ENCODE results near the gene DCHS1. TPM values are rescaled to one million over a fixed set of nuclear protein-coding genes. Genes with fewer than 3 reads are reported as not detected.

Gene DCHS1
- total and polyA plus RNA-seq, 9 of the 15 experiments (the other 6 are each of a cell fraction or from before 2014, with no cell fraction given): 0.04 to 0.49 (median 0.14) TPM; not detected in 2

DNA sequence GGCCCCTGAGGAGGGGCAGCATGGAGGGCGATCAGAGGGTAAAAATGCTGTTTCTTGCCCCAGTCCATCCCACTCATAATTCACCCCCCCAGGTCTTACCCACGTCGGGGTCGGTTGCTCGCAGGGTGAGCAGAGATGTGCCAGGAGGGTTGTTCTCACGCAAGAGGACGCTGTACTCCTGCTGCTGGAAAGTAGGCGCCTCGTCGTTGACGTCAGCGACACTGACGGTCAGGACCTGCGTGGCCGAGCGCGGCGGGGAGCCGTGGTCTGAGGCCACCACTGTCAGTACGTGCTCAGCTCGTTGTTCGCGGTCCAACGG, 26.1 kb downstream of the DCHS1 start:
- ATAC-seq (no peak), FAIRE-seq (no peak), DNase-seq (ENCODE audit: extremely low read depth in 1 of 4, low spot score in 3 of 4) (no peak)
- intact Hi-C loops (cut with micrococcal nuclease): no loop called here
- ChIA-PET POLR2A (interaction anchor here (2.7 kb wide), 1 partner anchor 11 kb away, joined by 13 read pairs; the partner anchor contains the start of gene TPP1), CTCF (ENCODE audit: low intra/inter-chr PET ratio) (no interaction called here)
- no peak overlapping the region for H3K4me2 ChIP-seq (ENCODE audit: insufficient read depth, low read length)
- BruUV-seq (replicated peaks): no TSS peak
- no peaks in the 10 kb centered on the region for H3K9me3 ChIP-seq (replicated peaks; ENCODE audit: control insufficient read depth, insufficient read depth, low read depth, low read length)
- H3K79me2 ChIP-seq (ENCODE audit: control insufficient read depth, insufficient read depth, low read length): no peaks in the 10 kb centered on the region
- H3K27me3 ChIP-seq (ENCODE audit: control insufficient read depth in 2 of 2, insufficient read depth in 2 of 2, low read length in 2 of 2): peaks cover 3 to 27% of the 10 kb centered on the region in 2 experiments; a peak in 4 of 5 replicates
- no peaks in the 10 kb centered on the region for H3K36me3 ChIP-seq (ENCODE audit: control insufficient read depth, insufficient read depth, low read length)
- H3K27ac ChIP-seq (ENCODE audit: extremely low read depth, low read depth, low read length): no peak overlapping the region
- no peak overlapping the region for H2AFZ ChIP-seq (ENCODE audit: low read depth, low read length)
- H3K4me3 ChIP-seq: no peak overlapping the region
- WGBS (ENCODE audit: insufficient coverage, low coverage, missing lambda C conversion rate): 66% methylated on average over 23 of the region's 24 CpGs
- in situ Hi-C loops (cut with MboI): no loop called here
- peaks cover 0 to 17% of the 10 kb centered on the region in 2 experiments; a peak in 2 of 5 replicates for H3K4me1 ChIP-seq (replicated peaks in 1 of 2; ENCODE audit: control insufficient read depth in 2 of 2, insufficient read depth in 2 of 2, low read length in 2 of 2)
- TF ChIP-seq RFX1 (IDR thresholded peaks at IDR 0.05) (no peak), ZNF699 (CRISPR knock-in tag; IDR thresholded peaks at IDR 0.05; ENCODE audit: insufficient replicate concordance) (no peak), SRF (CRISPR knock-in tag; IDR thresholded peaks at IDR 0.05) (no peak), TCFL5 (CRISPR knock-in tag; conservative IDR thresholded peaks at IDR 0.05) (no peak), CBX2 (IDR thresholded peaks at IDR 0.05; ENCODE audit: insufficient read depth, low read length, poor library complexity, severe bottlenecking) (no peak)
- TF ChIP-seq, protein P1, sequence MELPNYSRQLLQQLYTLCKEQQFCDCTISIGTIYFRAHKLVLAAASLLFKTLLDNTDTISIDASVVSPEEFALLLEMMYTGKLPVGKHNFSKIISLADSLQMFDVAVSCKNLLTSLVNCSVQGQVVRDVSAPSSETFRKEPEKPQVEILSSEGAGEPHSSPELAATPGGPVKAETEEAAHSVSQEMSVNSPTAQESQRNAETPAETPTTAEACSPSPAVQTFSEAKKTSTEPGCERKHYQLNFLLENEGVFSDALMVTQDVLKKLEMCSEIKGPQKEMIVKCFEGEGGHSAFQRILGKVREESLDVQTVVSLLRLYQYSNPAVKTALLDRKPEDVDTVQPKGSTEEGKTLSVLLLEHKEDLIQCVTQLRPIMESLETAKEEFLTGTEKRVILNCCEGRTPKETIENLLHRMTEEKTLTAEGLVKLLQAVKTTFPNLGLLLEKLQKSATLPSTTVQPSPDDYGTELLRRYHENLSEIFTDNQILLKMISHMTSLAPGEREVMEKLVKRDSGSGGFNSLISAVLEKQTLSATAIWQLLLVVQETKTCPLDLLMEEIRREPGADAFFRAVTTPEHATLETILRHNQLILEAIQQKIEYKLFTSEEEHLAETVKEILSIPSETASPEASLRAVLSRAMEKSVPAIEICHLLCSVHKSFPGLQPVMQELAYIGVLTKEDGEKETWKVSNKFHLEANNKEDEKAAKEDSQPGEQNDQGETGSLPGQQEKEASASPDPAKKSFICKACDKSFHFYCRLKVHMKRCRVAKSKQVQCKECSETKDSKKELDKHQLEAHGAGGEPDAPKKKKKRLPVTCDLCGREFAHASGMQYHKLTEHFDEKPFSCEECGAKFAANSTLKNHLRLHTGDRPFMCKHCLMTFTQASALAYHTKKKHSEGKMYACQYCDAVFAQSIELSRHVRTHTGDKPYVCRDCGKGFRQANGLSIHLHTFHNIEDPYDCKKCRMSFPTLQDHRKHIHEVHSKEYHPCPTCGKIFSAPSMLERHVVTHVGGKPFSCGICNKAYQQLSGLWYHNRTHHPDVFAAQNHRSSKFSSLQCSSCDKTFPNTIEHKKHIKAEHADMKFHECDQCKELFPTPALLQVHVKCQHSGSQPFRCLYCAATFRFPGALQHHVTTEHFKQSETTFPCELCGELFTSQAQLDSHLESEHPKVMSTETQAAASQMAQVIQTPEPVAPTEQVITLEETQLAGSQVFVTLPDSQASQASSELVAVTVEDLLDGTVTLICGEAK (IDR thresholded peaks at IDR 0.05): no peak
- TF ChIP-seq, protein P1 (CRISPR knock-in tag; IDR thresholded peaks at IDR 0.05): no peak
- TF ChIP-seq, protein P2, sequence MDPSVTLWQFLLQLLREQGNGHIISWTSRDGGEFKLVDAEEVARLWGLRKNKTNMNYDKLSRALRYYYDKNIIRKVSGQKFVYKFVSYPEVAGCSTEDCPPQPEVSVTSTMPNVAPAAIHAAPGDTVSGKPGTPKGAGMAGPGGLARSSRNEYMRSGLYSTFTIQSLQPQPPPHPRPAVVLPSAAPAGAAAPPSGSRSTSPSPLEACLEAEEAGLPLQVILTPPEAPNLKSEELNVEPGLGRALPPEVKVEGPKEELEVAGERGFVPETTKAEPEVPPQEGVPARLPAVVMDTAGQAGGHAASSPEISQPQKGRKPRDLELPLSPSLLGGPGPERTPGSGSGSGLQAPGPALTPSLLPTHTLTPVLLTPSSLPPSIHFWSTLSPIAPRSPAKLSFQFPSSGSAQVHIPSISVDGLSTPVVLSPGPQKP (CRISPR knock-in tag; IDR thresholded peaks at IDR 0.05): no peak
- H4K20me1 ChIP-seq (replicated peaks; ENCODE audit: control insufficient read depth, insufficient read depth, low read length): no peaks in the 10 kb centered on the region
- H3K9me1 ChIP-seq (ENCODE audit: control insufficient read depth, insufficient read depth, low read length): no peaks in the 10 kb centered on the region
- H3K9ac ChIP-seq (ENCODE audit: insufficient read depth in 1 of 2, low read depth in 2 of 2, low read length in 2 of 2): no peak overlapping the region

Data from K562 (cell line).